ENCODE measurements around the gene MTNR1A.
A peak's percentile ranks its signal among the peaks of the same experiment; 100 is the strongest.

MTNR1A gene

GRCh38 chr4:186554914-186555827 lies at the start of gene MTNR1A:
MTNR1A (minus strand) TSS chr4:186555567; CDS start chr4:186555365, 202 bp downstream.
- no peak for DNase-seq (ENCODE audit: low read depth)

GRCh38 chr4:186604124-186604807 lies 48.9 kb upstream of the MTNR1A start:
- DNase-seq (ENCODE audit: low read depth) = no peak

GRCh38 chr4:186602978-186603377 lies 47.6 kb upstream of the MTNR1A start:
- no peak for DNase-seq (ENCODE audit: low read depth)

- no peak for DNase-seq (ENCODE audit: low read depth)
These were observed 44.1 kb upstream of the MTNR1A start for GRCh38 chr4:186599483-186599882.

GRCh38 chr4:186598686-186599085 lies 43.3 kb upstream of the MTNR1A start:
- no peak for DNase-seq (ENCODE audit: low read depth)

GRCh38 chr4:186596850-186597390 lies 41.6 kb upstream of the MTNR1A start:
- no peak for DNase-seq (ENCODE audit: low read depth)

GRCh38 chr4:186596346-186596745 lies 41.0 kb upstream of the MTNR1A start:
- DNase-seq (ENCODE audit: low read depth) = no peak

GRCh38 chr4:186593587-186593973 lies 38.2 kb upstream of the MTNR1A start:
- no peak for DNase-seq (ENCODE audit: low read depth)

GRCh38 chr4:186592966-186593586 lies 37.7 kb upstream of the MTNR1A start:
- no peak for DNase-seq (ENCODE audit: low read depth)

- no peak for DNase-seq (ENCODE audit: low read depth)
These were observed 37.1 kb upstream of the MTNR1A start for GRCh38 chr4:186592445-186592844.

GRCh38 chr4:186591651-186592050 lies 36.3 kb upstream of the MTNR1A start:
- DNase-seq (ENCODE audit: low read depth) = no peak

GRCh38 chr4:186588503-186588902 lies 33.1 kb upstream of the MTNR1A start:
- no peak for DNase-seq (ENCODE audit: low read depth)

- peak; percentile 37 for DNase-seq (ENCODE audit: low read depth)
These were observed 32.1 kb upstream of the MTNR1A start for GRCh38 chr4:186587416-186588018.

- DNase-seq (ENCODE audit: low read depth) = no peak
These were observed 30.8 kb upstream of the MTNR1A start for GRCh38 chr4:186586205-186586604.

- no peak for DNase-seq (ENCODE audit: low read depth)
These were observed 29.5 kb upstream of the MTNR1A start for GRCh38 chr4:186584912-186585311.

- no peak for DNase-seq (ENCODE audit: low read depth)
These were observed 26.1 kb upstream of the MTNR1A start for GRCh38 chr4:186581421-186581820.

GRCh38 chr4:186580669-186581068 lies 25.3 kb upstream of the MTNR1A start:
- DNase-seq (ENCODE audit: low read depth) = no peak

GRCh38 chr4:186570193-186570996 lies 15.0 kb upstream of the MTNR1A start:
- no peak for DNase-seq (ENCODE audit: low read depth)

GRCh38 chr4:186569533-186570192 lies 14.3 kb upstream of the MTNR1A start:
- DNase-seq (ENCODE audit: low read depth) = no peak

GRCh38 chr4:186566068-186566467 lies 10.7 kb upstream of the MTNR1A start:
- DNase-seq (ENCODE audit: low read depth) = no peak

GRCh38 chr4:186563761-186564160 lies 8.4 kb upstream of the MTNR1A start:
- DNase-seq (ENCODE audit: low read depth) = no peak

Measured in stromal cell of bone marrow (primary cell).